Progenitor cell of endocrine pancreas (in vitro differentiated cells): ENCODE data around the gene TPX2. TPM values are rescaled to one million over a fixed set of nuclear protein-coding genes. Genes with fewer than 3 reads are reported as not detected.

Experiments
- DNase-seq: peaks from one replicate; pipeline ENCODE4 v3.0.0; 2021; ENCODE audit warnings: low spot score; ENCODE audit not compliant: unreplicated experiment
- H3K27ac Mint-ChIP-seq: 2 replicates; pipeline ENCODE4 v1.8.0; 2021; ENCODE audit warnings: mild to moderate bottlenecking, moderate library complexity, mixed read lengths
- H3K27me3 Mint-ChIP-seq: 2 replicates; pipeline ENCODE4 v1.8.0; 2021; ENCODE audit warnings: mixed read lengths
- H3K36me3 Mint-ChIP-seq: 2 replicates; pipeline ENCODE4 v1.8.0; 2022; ENCODE audit warnings: mixed read lengths; ENCODE audit not compliant: insufficient read depth
- H3K4me1 Mint-ChIP-seq: 2 replicates; pipeline ENCODE4 v1.8.0; 2021; ENCODE audit warnings: low read depth, mixed read lengths
- H3K4me3 Mint-ChIP-seq: 2 replicates; pipeline ENCODE4 v1.8.0; 2021; ENCODE audit warnings: low read depth, mild to moderate bottlenecking, moderate library complexity, mixed read lengths
- H3K9me3 Mint-ChIP-seq: 2 replicates; pipeline ENCODE4 v1.8.0; 2021; ENCODE audit warnings: low read depth, mixed read lengths
- total RNA-seq: library from RNA; stranded (reverse); gene quantifications from 2 replicates; pipeline ENCODE4 v1.2.1, GENCODE V29; 2021
- TF ChIP-seq, protein P1 (sequence below): fragments of 200-600 bp; sonication (generic); IDR thresholded peaks from one replicate; pipeline ENCODE4 v1.5.0; 2021; ENCODE audit warnings: antibody characterized with exemption, mild to moderate bottlenecking; ENCODE audit not compliant: unreplicated experiment

TPX2 gene
- total RNA-seq, 1 donor from 2014 or later, result 77.0 TPM

DNA sequence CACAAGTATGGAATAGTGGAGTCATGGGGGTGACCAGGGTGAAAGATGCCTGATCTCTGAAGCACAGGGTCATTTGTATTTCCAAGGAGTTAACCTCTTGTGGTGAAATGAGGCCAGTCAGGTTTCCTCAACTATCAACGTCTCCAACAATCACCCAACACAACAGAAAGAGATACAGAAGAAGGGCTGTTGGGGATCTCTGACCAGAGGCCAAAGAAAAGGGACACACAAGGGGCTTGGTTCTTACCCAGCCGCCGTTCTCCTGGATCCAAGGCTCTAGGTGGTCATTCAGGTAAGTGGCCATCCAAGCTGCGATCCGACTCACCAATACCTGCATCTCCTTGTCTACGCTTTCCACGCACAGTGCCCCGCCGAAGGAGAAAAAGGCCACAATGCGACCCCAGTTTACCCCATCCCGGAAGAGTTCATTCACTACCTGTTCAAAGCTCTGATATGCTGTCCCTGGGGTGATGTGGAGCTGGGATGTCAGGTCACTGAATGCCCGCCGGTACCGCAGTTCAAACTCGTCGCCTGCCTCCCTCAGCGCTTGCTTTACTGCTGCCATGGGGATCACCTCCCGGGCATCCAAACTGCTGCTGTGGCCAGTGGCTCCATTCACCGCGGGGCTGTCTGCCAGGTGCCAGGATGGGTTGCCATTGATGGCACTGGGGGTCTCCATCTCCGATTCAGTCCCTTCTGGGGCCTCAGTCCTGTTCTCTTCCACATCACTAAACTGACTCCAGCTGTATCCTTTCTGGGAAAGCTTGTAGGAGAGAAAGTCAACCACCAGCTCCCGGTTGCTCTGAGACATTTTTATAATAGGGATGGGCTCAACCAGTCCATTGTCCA, 17.5 kb upstream of the TPX2 start:
- Mint-ChIP-seq H3K27ac (peak overlapping the region; percentile 97), H3K4me3 (peak overlapping the region; percentile 82), H3K27me3 (no peaks in the 10 kb centered on the region), H3K9me3 (no peaks in the 10 kb centered on the region), H3K4me1 (peaks cover 52% of the 10 kb centered on the region), H3K36me3 (peaks cover 19% of the 10 kb centered on the region)
- no peak for DNase-seq
- TF ChIP-seq, protein P1, sequence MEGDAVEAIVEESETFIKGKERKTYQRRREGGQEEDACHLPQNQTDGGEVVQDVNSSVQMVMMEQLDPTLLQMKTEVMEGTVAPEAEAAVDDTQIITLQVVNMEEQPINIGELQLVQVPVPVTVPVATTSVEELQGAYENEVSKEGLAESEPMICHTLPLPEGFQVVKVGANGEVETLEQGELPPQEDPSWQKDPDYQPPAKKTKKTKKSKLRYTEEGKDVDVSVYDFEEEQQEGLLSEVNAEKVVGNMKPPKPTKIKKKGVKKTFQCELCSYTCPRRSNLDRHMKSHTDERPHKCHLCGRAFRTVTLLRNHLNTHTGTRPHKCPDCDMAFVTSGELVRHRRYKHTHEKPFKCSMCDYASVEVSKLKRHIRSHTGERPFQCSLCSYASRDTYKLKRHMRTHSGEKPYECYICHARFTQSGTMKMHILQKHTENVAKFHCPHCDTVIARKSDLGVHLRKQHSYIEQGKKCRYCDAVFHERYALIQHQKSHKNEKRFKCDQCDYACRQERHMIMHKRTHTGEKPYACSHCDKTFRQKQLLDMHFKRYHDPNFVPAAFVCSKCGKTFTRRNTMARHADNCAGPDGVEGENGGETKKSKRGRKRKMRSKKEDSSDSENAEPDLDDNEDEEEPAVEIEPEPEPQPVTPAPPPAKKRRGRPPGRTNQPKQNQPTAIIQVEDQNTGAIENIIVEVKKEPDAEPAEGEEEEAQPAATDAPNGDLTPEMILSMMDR, result no peak

DNA sequence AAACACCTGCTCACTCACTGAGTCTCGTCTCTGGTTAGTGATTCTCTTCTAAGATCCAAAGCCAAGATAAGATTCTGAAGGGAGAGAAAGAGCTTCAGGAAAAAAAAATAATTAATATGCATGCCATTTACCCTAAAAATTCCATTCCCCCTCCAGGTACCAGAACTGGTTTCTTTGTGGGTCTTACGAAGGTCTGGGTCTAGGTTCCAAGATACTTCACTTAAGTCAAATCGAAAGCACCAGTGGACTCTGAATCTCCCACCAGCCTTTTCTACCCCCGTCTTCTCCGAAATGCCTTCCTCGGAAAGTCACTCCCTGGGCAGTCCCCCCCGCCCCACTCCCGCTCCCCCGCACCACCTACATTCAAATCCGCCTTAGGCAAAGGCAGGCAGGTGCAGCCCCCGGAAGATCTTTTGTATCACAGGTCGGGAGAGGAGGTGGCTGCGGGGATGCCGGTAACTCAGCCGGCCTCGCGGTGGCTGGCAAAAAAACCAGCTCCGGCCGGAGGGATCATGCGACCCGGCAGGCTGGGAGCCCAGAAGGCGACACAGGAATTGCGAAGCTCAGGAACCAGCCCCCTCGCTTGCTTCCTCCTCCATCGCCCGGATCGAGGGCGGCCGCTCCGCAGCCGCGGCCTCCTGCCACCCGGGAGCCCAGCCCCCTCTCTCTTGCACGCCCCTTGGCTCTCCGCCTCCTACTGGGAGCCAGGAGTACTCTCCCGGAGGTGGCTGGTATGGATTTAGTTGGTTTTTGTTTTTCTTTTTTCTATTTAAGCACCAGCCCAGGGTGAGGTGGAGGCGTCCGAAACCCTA, 16.6 kb upstream of the TPX2 start, which contains the start of gene BCL2L1:
Gene BCL2L1 (minus strand): TSS at position 612 of the 812 bp plus-strand sequence. CDS start 650 bp downstream, outside the sequence.
- TF ChIP-seq, protein P1, result peak; percentile 84
- Mint-ChIP-seq H3K4me3 (peak within 1 kb of the TSS; percentile 82), H3K27ac (peak within 1 kb of the TSS; percentile 97), H3K9me3 (no peaks in the 10 kb centered on the region), H3K27me3 (no peaks in the 10 kb centered on the region), H3K4me1 (peaks cover 46% of the 10 kb centered on the region), H3K36me3 (peaks cover 13% of the 10 kb centered on the region)
- peak; percentile 84 for DNase-seq

DNA sequence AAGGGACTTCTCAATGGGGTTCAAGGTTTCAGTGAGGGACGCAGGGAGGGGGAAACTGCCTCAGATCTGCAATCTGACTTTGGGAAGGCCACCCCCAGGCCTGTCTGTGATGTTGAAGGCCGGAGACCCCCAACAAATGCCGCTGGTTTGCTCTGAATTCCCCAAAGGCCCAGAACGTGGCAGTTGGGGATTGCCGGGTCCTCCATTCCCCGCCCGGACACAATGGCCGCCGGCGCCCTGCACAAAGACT, 16.1 kb upstream of the TPX2 start:
- TF ChIP-seq, protein P1, result no peak
- no peak for DNase-seq
- peak overlapping the region; percentile 97 for H3K27ac Mint-ChIP-seq
- H3K4me1 Mint-ChIP-seq, result peaks cover 42% of the 10 kb centered on the region
- H3K4me3 Mint-ChIP-seq, result peak overlapping the region; percentile 82
- H3K36me3 Mint-ChIP-seq, result peaks cover 8% of the 10 kb centered on the region
- no peaks in the 10 kb centered on the region for H3K27me3 Mint-ChIP-seq
- H3K9me3 Mint-ChIP-seq, result no peaks in the 10 kb centered on the region

DNA sequence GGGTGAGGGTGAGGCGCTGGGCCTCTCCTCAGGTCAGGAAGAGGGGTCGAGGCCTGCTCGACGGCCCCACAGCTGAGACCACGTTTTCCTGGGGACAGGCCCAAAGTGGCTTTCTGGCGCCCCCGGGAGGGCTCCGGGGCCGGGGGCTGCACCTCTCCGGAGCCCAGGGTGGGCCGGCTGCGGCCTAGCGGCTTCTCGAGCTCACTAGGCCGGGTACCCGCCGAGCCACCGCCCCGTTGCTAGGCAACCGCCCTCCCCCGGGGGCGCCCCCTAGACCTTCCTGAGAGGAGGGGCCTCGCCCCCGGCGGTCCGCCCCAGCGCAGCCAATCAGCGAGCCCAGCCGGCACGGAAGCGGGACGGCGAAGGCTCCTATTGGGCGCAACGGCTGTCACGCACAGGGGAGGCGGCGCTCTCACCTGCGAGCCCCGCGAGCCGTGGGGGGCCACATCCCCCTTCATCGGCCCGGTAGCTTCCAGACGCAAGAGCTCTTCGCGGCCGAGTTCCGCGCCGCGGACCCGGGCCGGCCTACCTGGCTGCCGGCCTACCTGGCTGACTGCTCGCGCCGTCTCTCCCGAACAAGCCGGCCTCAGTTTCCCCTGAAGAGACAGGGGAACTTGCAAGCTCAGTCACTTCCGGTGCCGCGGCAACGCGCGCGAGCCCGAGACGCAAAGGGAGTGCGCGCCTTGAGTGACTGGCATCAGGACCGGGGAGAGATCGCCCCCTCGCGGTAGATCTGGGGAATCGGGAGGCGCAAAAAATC, 15.6 kb upstream of the TPX2 start:
- H3K27ac Mint-ChIP-seq, result peak overlapping the region; percentile 97
- H3K9me3 Mint-ChIP-seq, result no peaks in the 10 kb centered on the region
- TF ChIP-seq, protein P1, result peak; percentile 100
- H3K27me3 Mint-ChIP-seq, result no peaks in the 10 kb centered on the region
- peaks cover 7% of the 10 kb centered on the region for H3K36me3 Mint-ChIP-seq
- DNase-seq, result peak; percentile 100
- peaks cover 41% of the 10 kb centered on the region for H3K4me1 Mint-ChIP-seq
- H3K4me3 Mint-ChIP-seq, result peak overlapping the region; percentile 82

DNA sequence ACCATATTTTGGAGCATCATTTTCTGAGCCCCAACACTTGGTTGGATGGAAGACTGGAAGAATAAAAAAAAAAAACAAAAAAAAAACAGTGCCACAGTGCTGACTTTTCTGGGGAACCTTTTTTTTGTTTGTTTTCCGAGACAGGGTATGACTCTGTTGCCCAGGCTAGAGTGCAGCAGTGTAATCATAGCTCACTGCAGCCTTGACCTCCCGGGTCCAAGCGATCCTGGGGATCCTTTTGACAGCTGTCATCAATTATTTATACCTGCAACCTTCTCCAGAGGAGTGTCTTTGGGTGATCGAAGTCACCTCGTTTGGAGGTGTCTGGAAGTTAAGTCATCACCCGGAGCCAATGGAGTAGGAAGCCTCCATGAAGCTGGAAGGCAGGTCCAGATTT, 7.8 kb upstream of the TPX2 start:
- TF ChIP-seq, protein P1, result no peak
- DNase-seq, result no peak
- Mint-ChIP-seq H3K4me1 (peaks cover 3% of the 10 kb centered on the region), H3K27ac (peak overlapping the region; percentile 59), H3K36me3 (no peaks in the 10 kb centered on the region), H3K9me3 (no peaks in the 10 kb centered on the region), H3K4me3 (no peak overlapping the region), H3K27me3 (no peaks in the 10 kb centered on the region)
